Measurements from ENCODE around the gene LRRC56.

GRCh38 chr11:487571-488021 is 49.7 kb upstream of the LRRC56 start:
- no peak for TF ChIP-seq POLR2A (IDR thresholded peaks at IDR 0.05)
- TF ChIP-seq, protein P1, sequence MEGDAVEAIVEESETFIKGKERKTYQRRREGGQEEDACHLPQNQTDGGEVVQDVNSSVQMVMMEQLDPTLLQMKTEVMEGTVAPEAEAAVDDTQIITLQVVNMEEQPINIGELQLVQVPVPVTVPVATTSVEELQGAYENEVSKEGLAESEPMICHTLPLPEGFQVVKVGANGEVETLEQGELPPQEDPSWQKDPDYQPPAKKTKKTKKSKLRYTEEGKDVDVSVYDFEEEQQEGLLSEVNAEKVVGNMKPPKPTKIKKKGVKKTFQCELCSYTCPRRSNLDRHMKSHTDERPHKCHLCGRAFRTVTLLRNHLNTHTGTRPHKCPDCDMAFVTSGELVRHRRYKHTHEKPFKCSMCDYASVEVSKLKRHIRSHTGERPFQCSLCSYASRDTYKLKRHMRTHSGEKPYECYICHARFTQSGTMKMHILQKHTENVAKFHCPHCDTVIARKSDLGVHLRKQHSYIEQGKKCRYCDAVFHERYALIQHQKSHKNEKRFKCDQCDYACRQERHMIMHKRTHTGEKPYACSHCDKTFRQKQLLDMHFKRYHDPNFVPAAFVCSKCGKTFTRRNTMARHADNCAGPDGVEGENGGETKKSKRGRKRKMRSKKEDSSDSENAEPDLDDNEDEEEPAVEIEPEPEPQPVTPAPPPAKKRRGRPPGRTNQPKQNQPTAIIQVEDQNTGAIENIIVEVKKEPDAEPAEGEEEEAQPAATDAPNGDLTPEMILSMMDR (IDR thresholded peaks at IDR 0.05) = no peak
- no peak for TF ChIP-seq EP300 (IDR thresholded peaks at IDR 0.05)

Measured in suprapubic skin (tissue), 3 donors.